IMR-90 (cell line): ENCODE measurements around the gene CALHM1. TPM values are rescaled to one million over a fixed set of nuclear protein-coding genes. Genes with fewer than 3 reads are reported as not detected.

Source experiments
- ATAC-seq: fragments of 200-7000 bp; cut with Tn5 transposase; 2 replicates; pipeline ENCODE4 v1.9.1; 2020; ENCODE audit warnings: low read depth, mild to moderate bottlenecking, moderate library complexity
- BruUV-seq: library from RNA; stranded (reverse); fragments of 400-500 nt; replicated peaks from 2 replicates; lab custom pipeline; 2021; lab: Mats Ljungman, UMichigan
- CTCF ChIA-PET: fragments of 300-600 bp; formaldehyde crosslinking; extraction: SDS; loops from one replicate; lab custom pipeline; 2021; ENCODE audit warnings: antibody characterized with exemption; lab: Yijun Ruan, JAX
- POLR2A ChIA-PET: fragments of 300-600 bp; sonication (Branson Sonifier 250); formaldehyde crosslinking; loops from one replicate; lab custom pipeline; 2022; ENCODE audit warnings: antibody characterized with exemption; ENCODE audit not compliant: unreplicated experiment; lab: Charles Lee
- DNase-seq: peaks from one replicate; pipeline ENCODE4 v3.0.0; 2013
- H2AFZ ChIP-seq: replicated peaks from 2 replicates; pipeline ENCODE3; 2013; ENCODE audit warnings: low read length, mild to moderate bottlenecking; ENCODE audit not compliant: poor library complexity
- H2AK5ac ChIP-seq: 2 replicates; pipeline ENCODE4 v1.6.1; 2013; ENCODE audit warnings: low read depth, low read length, inconsistent platforms
- H2AK9ac ChIP-seq: replicated peaks from 2 replicates; pipeline ENCODE3; 2013; ENCODE audit warnings: mild to moderate bottlenecking, low read depth, low read length, moderate library complexity; ENCODE audit not compliant: poor library complexity
- H2BK120ac ChIP-seq: 2 replicates; pipeline ENCODE4 v1.6.1; 2013; ENCODE audit warnings: low read depth, low read length, inconsistent platforms
- H2BK15ac ChIP-seq: 3 replicates; pipeline ENCODE4 v1.6.1; 2013; ENCODE audit warnings: low read depth, low read length, inconsistent platforms
- H2BK20ac ChIP-seq: 2 replicates; pipeline ENCODE4 v1.6.1; 2013; ENCODE audit warnings: low read depth, mild to moderate bottlenecking, inconsistent platforms, low read length, moderate library complexity
- H2BK5ac ChIP-seq: 2 replicates; pipeline ENCODE4 v1.6.1; 2013; ENCODE audit warnings: mild to moderate bottlenecking, low read depth, low read length, inconsistent platforms; ENCODE audit not compliant: poor library complexity, severe bottlenecking
- H3K14ac ChIP-seq: replicated peaks from 2 replicates; pipeline ENCODE4 v1.6.1; 2013; ENCODE audit warnings: low read depth, low read length, inconsistent platforms
- H3K18ac ChIP-seq: 2 replicates; pipeline ENCODE4 v1.6.1; 2013; ENCODE audit warnings: low read depth, low read length, control low read depth
- H3K23ac ChIP-seq: 2 replicates; pipeline ENCODE4 v1.6.1; 2013; ENCODE audit warnings: low read depth, low read length, inconsistent platforms
- H3K27ac ChIP-seq: 2 replicates; pipeline ENCODE4 v1.5.1; 2013; ENCODE audit warnings: mild to moderate bottlenecking, control low read depth, low read length; ENCODE audit not compliant: insufficient read depth
- H3K27me3 ChIP-seq: 2 replicates; pipeline ENCODE4 v1.6.1; 2013; ENCODE audit warnings: low read length; ENCODE audit not compliant: control insufficient read depth, insufficient read depth
- H3K36me3 ChIP-seq: 2 replicates; pipeline ENCODE4 v1.6.1; 2013; ENCODE audit warnings: low read length, mixed read lengths; ENCODE audit not compliant: control insufficient read depth, insufficient read depth
- H3K4ac ChIP-seq: 2 replicates; pipeline ENCODE4 v1.6.1; 2013; ENCODE audit warnings: low read depth, low read length, inconsistent platforms
- H3K4me1 ChIP-seq: 2 replicates; pipeline ENCODE4 v1.6.1; 2013; ENCODE audit warnings: low read length, mixed read lengths; ENCODE audit not compliant: control insufficient read depth, insufficient read depth
- H3K4me2 ChIP-seq: 2 replicates; pipeline ENCODE4 v1.6.1; 2013; ENCODE audit warnings: low read depth, mild to moderate bottlenecking, control low read depth, low read length, moderate library complexity
- H3K4me3 ChIP-seq: 2 replicates; pipeline ENCODE4 v1.5.1; 2013; ENCODE audit warnings: low read depth, mild to moderate bottlenecking, control low read depth, low read length, moderate library complexity; ENCODE audit not compliant: insufficient read depth
- H3K56ac ChIP-seq: 2 replicates; pipeline ENCODE4 v1.6.1; 2013; ENCODE audit warnings: low read length, inconsistent platforms; ENCODE audit not compliant: insufficient read depth; ENCODE audit errors: extremely low read depth
- H3K79me1 ChIP-seq, 2 experiments: 2 replicates each; pipeline ENCODE4 v1.6.1; 2013; ENCODE audit warnings: low read length in 2 of 2, inconsistent platforms in 1 of 2, low read depth in 1 of 2
- H3K9ac ChIP-seq: 2 replicates; pipeline ENCODE4 v1.6.1; 2013; ENCODE audit warnings: low read depth, low read length, control low read depth
- H3K9me1 ChIP-seq: 2 replicates; pipeline ENCODE4 v1.6.1; 2013; ENCODE audit warnings: low read length, inconsistent platforms; ENCODE audit not compliant: insufficient read depth
- H3K9me3 ChIP-seq: 2 replicates; pipeline ENCODE4 v1.6.1; 2013; ENCODE audit warnings: low read length; ENCODE audit not compliant: control insufficient read depth, insufficient read depth
- H4K20me1 ChIP-seq: 2 replicates; pipeline ENCODE4 v1.6.1; 2013; ENCODE audit warnings: low read length, inconsistent platforms; ENCODE audit not compliant: insufficient read depth
- H4K5ac ChIP-seq: 2 replicates; pipeline ENCODE4 v1.6.1; 2013; ENCODE audit warnings: mild to moderate bottlenecking, low read depth, low read length, control low read depth
- H4K8ac ChIP-seq, 2 experiments: 2 replicates each; pipeline ENCODE4 v1.6.1; 2013; ENCODE audit warnings: low read depth in 2 of 2, low read length in 2 of 2, control low read depth in 1 of 2, inconsistent platforms in 1 of 2
- H4K91ac ChIP-seq: 2 replicates; pipeline ENCODE4 v1.6.1; 2013; ENCODE audit warnings: low read depth, low read length, inconsistent platforms; ENCODE audit not compliant: insufficient read depth
- FOS ChIP-seq: fragments of 150-350 bp; IDR thresholded peaks from 2 replicates; pipeline ENCODE4 v1.6.1; 2016; ENCODE audit warnings: low read depth, low read length
- MAZ ChIP-seq: IDR thresholded peaks from 2 replicates; pipeline ENCODE4 v1.6.1; 2012; ENCODE audit warnings: low read depth, mild to moderate bottlenecking, low read length, improper control_type of control experiment, moderate library complexity, borderline replicate concordance
- RAD21 ChIP-seq: IDR thresholded peaks from 2 replicates; pipeline ENCODE4 v1.6.1; 2012; ENCODE audit warnings: low read length, improper control_type of control experiment
- RFX5 ChIP-seq: IDR thresholded peaks from 2 replicates; pipeline ENCODE4 v1.8.0; 2012; ENCODE audit warnings: low read depth, mild to moderate bottlenecking, low read length, moderate library complexity
- SMC3 ChIP-seq: fragments of 150-350 bp; IDR thresholded peaks from 2 replicates; pipeline ENCODE4 v1.6.1; 2016; ENCODE audit warnings: low read depth, mild to moderate bottlenecking, antibody characterized with exemption, low read length, moderate library complexity
- WGBS, 2 experiments: methylation state at CpG; one replicate each; pipeline versions ENCODE4 v1.1.5 to v1.1.7; 2013; ENCODE audit warnings: missing lambda C conversion rate in 2 of 2; ENCODE audit not compliant: insufficient read length in 1 of 2; ENCODE audit errors: extremely low coverage in 2 of 2; 5-methylcytosine and 5-hydroxymethylcytosine counted together
- dilution Hi-C: fragments of 300-500 bp; cut with HindIII; formaldehyde crosslinking; loops from one replicate; pipeline ENCODE4 v1.14.3; 2018; ENCODE audit warnings: low sequenced_read_pairs; ENCODE audit not compliant: unreplicated experiment
- in situ Hi-C: fragments of 300-500 bp; cut with MboI; formaldehyde crosslinking; loops from 3 replicates; pipeline ENCODE4 v1.14.3; 2019; ENCODE audit warnings: low sequenced_read_pairs, inconsistent platforms, mixed read lengths
- intact Hi-C: fragments of 100-400 bp; cut with micrococcal nuclease; formaldehyde crosslinking; loops from 2 replicates; pipeline ENCODE4 v1.10.0; 2022
- polyA plus RNA-seq, 3 experiments: library from polyadenylated mRNA; depleted of rRNA; stranded (reverse); fragments of >200 nt; gene quantifications; 2 replicates each; pipeline ENCODE4 v1.2.3, GENCODE V29; 2012; ENCODE audit warnings: low replicate concordance in 1 of 3
- total RNA-seq: library from RNA; depleted of rRNA; stranded (reverse); fragments of >200 nt; gene quantifications from 2 replicates; pipeline ENCODE4 v1.2.3, GENCODE V29; 2012
- TF ChIP-seq, protein P1 (sequence below): conservative IDR thresholded peaks from 2 replicates; pipeline ENCODE4 v1.5.1; 2012; ENCODE audit warnings: mild to moderate bottlenecking, low read depth, low read length, improper control_type of control experiment

The CALHM1 gene
- total and polyA plus RNA-seq, 2 of the 4 experiments (the other 2 are of a cell fraction), result not detected

DNA sequence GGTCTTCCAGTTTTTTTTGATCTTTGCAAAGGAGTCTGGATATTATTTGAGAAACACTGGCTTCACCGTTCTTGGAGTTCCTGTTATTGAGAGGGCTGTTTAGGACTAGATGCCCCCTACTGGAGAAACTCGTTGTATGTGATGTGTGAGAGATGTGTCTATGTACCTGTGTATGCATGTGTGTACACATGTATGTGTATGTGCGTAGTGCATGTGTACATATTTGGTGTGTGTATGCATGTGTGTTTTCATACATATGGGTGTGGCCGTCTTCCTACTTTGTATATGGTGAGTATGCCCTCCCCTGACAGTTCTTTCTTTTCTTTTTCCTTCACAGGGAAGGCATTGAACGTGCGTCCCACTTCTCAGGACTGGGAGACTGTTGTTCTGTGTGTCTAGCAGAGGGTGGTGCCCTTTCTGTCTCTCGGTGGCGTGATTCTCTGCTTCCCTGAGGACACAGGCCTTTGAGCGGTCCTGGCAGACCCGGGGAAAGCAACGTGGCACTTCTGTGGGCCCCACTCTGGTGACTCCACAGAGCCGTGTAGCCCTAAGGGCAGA is 23.4 kb upstream of the CALHM1 start:
- in situ Hi-C loops, result no loop called here
- BruUV-seq, result no TSS peak
- POLR2A ChIA-PET, result no interaction called here

More for the DNA sequence above, 23.4 kb upstream of the CALHM1 start:
- no peak overlapping the region for H3K18ac ChIP-seq
- peak; percentile 69 for DNase-seq
- H2BK20ac ChIP-seq, result no peak overlapping the region
- no peaks in the 10 kb centered on the region for H4K20me1 ChIP-seq
- H2BK120ac ChIP-seq, result no peak overlapping the region
- no peak overlapping the region for H3K9ac ChIP-seq
- peak; percentile 48 for TF ChIP-seq RAD21
- TF ChIP-seq, protein P1, sequence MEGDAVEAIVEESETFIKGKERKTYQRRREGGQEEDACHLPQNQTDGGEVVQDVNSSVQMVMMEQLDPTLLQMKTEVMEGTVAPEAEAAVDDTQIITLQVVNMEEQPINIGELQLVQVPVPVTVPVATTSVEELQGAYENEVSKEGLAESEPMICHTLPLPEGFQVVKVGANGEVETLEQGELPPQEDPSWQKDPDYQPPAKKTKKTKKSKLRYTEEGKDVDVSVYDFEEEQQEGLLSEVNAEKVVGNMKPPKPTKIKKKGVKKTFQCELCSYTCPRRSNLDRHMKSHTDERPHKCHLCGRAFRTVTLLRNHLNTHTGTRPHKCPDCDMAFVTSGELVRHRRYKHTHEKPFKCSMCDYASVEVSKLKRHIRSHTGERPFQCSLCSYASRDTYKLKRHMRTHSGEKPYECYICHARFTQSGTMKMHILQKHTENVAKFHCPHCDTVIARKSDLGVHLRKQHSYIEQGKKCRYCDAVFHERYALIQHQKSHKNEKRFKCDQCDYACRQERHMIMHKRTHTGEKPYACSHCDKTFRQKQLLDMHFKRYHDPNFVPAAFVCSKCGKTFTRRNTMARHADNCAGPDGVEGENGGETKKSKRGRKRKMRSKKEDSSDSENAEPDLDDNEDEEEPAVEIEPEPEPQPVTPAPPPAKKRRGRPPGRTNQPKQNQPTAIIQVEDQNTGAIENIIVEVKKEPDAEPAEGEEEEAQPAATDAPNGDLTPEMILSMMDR, result peak; percentile 59
- no peak for TF ChIP-seq MAZ
- no peak for TF ChIP-seq FOS
- TF ChIP-seq SMC3, result peak; percentile 55
- no peak for TF ChIP-seq RFX5
- H3K23ac ChIP-seq, result no peak overlapping the region
- H3K79me1 ChIP-seq, result no peaks in the 10 kb centered on the region
- H4K5ac ChIP-seq, result no peak overlapping the region
- no peak overlapping the region for H3K56ac ChIP-seq
- 90% methylated on average over 2 of the region's 12 CpGs; no CpG with 5 or more reads in 1 of the 2 experiments for WGBS, 2 experiments
- intact Hi-C loops (loop anchor here (10.0 kb wide), 1 partner anchor 647 kb away; the partner anchor contains the start of gene CYP17A1), dilution Hi-C loops (no loop called here)
- H3K9me1 ChIP-seq, result peaks cover 4% of the 10 kb centered on the region; the same call in 1 of the 2 replicates
- no peak overlapping the region for H3K14ac ChIP-seq
- CTCF ChIA-PET, result no interaction called here
- H3K4me3 ChIP-seq, result no peak overlapping the region
- H3K4me2 ChIP-seq, result no peak overlapping the region
- H3K9me3 ChIP-seq, result no peaks in the 10 kb centered on the region
- H4K8ac ChIP-seq, result no peak overlapping the region
- H4K91ac ChIP-seq, result no peak overlapping the region
- H3K4ac ChIP-seq, result no peak overlapping the region
- H2AFZ ChIP-seq, result peak overlapping the region; percentile 59
- H2AK5ac ChIP-seq, result no peak overlapping the region
- H3K27ac ChIP-seq, result no peak overlapping the region
- no peaks in the 10 kb centered on the region; the same call in 1 of the 2 replicates for H3K4me1 ChIP-seq
- H3K36me3 ChIP-seq, result no peaks in the 10 kb centered on the region
- H3K27me3 ChIP-seq, result peaks cover 23% of the 10 kb centered on the region
- H2BK5ac ChIP-seq, result no peak overlapping the region
- no peak overlapping the region for H2BK15ac ChIP-seq
- H2AK9ac ChIP-seq, result no peak overlapping the region
- peak; percentile 76 for ATAC-seq
